ENCODE results near the gene TRIM7.

The TRIM7 gene

GRCh38 chr5:181232593-181232992 lies 27.6 kb upstream of the TRIM7 start:
- no peak for TF ChIP-seq CTCF (conservative IDR thresholded peaks at IDR 0.05; ENCODE audit: low read depth, low read length)
- H3K4me3 ChIP-seq (ENCODE audit: low read depth, low read length), result no peak overlapping the region
- no peak for DNase-seq (ENCODE audit: low read depth)

GRCh38 chr5:181231432-181231831 lies 26.4 kb upstream of the TRIM7 start:
- no peak for DNase-seq (ENCODE audit: low read depth)
- H3K4me3 ChIP-seq (ENCODE audit: low read depth, low read length), result no peak overlapping the region
- TF ChIP-seq CTCF (conservative IDR thresholded peaks at IDR 0.05; ENCODE audit: low read depth, low read length), result no peak

GRCh38 chr5:181230551-181230950 lies 25.6 kb upstream of the TRIM7 start:
- no peak overlapping the region for H3K4me3 ChIP-seq (ENCODE audit: low read depth, low read length)
- DNase-seq (ENCODE audit: low read depth), result no peak
- no peak for TF ChIP-seq CTCF (conservative IDR thresholded peaks at IDR 0.05; ENCODE audit: low read depth, low read length)

GRCh38 chr5:181229996-181230395 lies 25.0 kb upstream of the TRIM7 start:
- no peak for TF ChIP-seq CTCF (conservative IDR thresholded peaks at IDR 0.05; ENCODE audit: low read depth, low read length)
- H3K4me3 ChIP-seq (ENCODE audit: low read depth, low read length), result no peak overlapping the region
- DNase-seq (ENCODE audit: low read depth), result no peak

GRCh38 chr5:181224390-181225229 lies 19.6 kb upstream of the TRIM7 start:
- no peak for DNase-seq (ENCODE audit: low read depth)
- TF ChIP-seq CTCF (conservative IDR thresholded peaks at IDR 0.05; ENCODE audit: low read depth, low read length), result no peak

GRCh38 chr5:181223729-181224389 lies 18.9 kb upstream of the TRIM7 start:
- TF ChIP-seq CTCF (conservative IDR thresholded peaks at IDR 0.05; ENCODE audit: low read depth, low read length), result no peak
- peak overlapping the region; percentile 73 for H3K4me3 ChIP-seq (ENCODE audit: low read depth, low read length)
- peak; percentile 50 for DNase-seq (ENCODE audit: low read depth)

More at GRCh38 chr5:181224390-181225229, 19.6 kb upstream of the TRIM7 start:
- H3K4me3 ChIP-seq (ENCODE audit: low read depth, low read length), result peak overlapping the region; percentile 73
